ENCODE data around the gene NDUFAF5.
A peak's percentile ranks its signal among the peaks of the same experiment; 100 is the strongest.

NDUFAF5 gene

DNA sequence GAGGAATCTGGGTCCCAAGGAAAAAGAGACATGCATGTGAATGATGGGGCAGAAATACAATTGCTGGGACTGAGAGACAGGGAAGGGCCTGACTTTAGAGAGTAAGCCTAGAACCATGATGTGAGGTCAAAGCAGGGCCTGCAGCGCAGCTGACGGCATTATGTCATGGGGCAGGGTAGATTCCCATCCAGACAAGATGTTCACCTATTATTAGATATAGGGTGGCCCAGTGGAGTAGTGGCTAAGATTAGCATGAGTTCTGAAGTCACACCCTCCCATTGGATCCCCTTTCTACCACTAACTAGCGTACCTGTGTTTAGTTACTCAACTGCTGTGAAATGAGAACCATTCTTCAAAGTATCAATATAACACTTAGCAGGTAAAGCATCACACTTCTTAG is 39.6 kb downstream of the NDUFAF5 start:
- no peak for DNase-seq

DNA sequence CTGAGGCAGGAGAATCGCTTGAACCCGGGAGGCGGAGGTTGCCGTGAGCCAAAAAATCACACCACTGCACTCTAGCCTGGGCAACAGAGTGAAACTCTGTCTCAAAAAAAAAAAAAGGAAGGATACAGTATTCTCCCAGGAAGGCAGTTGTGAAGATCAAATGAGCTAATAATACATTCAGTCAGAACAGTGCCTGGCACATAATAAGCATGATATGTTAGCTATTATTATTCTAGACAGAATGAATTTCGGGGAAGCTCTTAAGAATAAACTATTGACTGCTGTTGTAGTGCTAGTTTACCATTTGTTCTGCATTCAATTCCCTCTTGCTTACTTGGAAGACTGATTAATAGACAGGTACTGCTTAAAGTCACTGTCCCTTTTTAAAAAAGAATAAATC is 40.6 kb downstream of the NDUFAF5 start:
- DNase-seq = no peak

DNA sequence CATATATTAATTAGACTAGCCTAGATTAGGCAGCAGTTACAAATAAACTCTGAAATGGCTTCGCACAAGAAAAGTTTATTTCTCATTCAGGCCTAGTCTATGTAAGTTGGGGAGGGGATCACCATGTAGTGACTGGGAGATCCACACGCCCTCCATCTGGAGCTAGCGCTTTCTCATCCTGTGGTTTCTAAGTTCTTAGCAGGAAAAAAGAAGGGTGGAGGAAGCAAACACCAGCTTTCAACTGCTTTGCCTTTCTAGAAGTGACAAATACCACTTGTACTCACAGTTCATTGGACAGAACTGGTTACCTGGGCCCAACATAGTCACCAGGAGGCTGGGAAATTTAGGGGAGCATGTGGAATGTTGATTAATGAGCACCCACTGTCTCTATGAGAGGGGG is 46.6 kb downstream of the NDUFAF5 start:
- no peak for DNase-seq

DNA sequence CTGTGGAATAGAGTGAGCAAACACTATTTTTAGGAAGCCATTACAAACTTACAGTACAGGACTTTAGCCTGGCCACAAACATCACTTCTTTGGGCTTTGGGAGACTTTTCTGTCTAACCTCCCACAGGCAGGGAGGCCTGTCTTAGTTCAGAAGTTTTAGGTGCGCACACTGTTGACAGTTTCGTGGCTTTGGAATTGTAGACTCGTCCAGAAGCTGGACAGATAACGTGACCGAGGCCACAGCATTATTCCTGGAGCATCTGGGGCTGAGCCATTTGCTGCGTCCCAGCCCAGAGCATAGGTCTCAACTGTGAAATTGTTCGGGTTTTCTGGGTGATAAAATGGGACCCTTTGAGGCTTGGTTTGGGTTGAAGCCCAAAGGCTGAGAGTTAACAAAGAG is 53.8 kb downstream of the NDUFAF5 start:
- no peak for DNase-seq

DNA sequence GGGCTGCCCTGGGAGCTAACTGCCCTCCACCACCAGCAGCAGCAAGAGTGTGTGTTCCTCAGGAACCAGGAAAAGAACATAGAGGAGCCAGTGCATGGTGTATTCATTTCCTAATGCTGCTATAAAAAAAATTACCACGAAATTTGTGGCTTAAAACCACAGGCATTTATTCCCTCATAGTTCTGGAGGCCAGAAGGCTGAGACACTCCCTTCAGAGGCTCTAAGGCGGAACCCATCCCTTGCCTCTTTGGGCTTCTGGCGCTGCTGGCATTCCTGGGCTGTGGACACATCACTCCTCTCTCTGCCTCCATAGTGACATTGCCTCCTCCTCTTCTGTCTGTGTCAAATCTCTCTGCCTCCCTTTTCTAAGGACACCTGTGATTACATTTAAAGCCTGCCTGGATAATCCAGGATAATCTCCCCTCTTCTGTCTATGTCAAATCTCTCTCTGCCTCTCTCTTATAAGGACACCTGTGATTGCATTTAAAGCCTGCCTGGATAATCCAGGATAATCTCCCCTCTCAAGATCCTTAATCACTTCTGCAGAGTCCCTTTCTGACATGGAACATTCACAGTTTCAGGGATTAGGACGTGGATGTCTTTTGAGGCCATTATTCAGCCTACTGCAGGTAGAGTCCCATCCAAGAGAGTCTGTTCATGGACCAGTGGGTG is 54.7 kb downstream of the NDUFAF5 start:
- DNase-seq = no peak

DNA sequence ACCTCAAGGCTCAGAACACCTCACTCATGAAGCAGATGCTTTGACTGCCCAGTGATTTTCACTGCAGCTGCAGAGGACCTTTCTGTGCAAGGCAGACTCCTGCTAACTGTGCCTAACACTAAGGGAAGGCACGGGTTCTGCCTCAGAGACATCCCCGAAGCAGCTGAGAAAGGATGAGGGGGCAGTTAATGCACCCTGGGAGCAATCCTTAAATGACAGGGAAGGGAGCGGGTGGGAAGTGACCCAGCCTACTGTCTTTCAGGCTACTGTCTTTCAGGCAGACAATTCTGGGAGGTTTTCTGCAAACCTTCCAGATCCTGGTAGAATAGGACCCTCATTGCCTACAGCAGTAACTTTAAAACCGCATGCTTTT is 55.3 kb downstream of the NDUFAF5 start:
- DNase-seq = no peak

DNA sequence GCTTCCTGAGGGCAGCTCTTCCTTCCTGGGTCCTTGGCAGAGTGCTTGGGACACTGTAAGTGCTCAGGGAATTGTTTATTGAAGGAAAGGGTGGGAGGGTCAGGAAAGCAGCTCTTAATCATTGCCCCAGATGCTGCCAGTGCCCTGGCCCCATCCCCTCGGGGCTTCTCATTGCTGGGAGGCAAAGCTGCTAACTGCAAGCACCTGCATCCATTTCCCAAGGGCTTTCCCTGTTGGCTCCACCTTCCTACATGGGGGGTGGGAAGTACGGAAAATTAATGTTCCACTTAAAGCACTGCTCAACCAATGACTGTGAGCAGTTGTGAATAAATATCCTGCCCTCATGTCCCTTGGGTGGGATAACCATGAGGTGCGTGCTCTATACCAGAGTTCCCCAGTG is 56.4 kb downstream of the NDUFAF5 start:
- no peak for DNase-seq

DNA sequence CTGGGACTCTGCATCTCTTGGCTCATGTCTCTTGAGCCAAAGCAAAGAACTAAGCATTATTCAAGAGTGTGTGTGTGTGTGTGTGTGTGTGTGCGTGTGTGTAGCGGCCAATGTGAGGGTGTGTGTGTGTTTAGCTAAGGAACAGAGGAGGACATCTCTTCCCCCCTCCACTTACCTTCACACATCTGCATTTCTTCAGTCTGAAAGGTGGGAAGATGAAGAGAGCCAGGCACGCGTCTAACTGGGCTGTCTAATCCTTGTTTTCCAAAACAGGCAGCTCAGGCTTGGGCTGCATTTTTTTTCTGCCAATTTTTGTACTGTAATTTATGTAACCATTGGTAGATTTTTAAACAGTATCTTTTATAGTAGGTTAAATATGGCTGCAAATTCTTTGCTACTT is 59.5 kb downstream of the NDUFAF5 start:
- no peak for DNase-seq

DNA sequence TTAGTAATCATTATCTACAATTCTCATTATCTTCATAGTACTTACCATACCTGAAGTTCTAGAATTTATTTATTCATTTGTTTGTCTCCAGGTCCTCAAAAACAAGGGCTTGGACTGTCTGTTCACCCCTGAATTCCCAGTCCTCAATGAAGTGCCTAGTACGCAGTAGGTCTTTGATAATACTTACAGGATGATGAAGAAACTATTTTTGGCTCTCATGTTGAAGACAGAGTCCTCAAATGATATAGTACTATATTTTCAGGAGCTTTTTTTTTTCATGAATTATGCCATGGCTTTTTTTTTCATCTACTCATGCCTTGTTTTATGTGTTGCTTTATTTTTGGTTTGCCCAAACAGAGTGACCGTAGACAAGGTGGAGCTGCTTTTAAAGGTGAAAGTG is 66.5 kb downstream of the NDUFAF5 start:
- DNase-seq = no peak

DNA sequence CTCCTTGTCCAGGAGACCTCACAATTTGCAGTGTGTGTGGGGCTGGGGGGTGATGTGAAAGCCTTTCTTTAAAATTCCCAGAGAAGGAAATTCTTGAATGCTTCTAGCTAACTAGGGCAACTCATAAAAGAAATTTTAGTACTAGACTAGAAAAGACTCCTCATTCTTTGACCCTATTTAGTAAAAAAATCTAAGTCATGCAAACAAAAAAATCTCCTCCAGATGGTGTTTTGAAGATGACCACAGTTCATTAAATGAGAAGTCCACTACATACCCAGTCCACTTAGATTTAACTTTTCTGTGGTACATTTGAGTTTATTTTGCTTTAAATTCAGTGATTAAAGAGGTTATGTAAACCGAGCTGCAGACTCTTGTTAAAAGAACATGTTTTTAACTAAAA is 67.5 kb downstream of the NDUFAF5 start:
- no peak for DNase-seq

DNA sequence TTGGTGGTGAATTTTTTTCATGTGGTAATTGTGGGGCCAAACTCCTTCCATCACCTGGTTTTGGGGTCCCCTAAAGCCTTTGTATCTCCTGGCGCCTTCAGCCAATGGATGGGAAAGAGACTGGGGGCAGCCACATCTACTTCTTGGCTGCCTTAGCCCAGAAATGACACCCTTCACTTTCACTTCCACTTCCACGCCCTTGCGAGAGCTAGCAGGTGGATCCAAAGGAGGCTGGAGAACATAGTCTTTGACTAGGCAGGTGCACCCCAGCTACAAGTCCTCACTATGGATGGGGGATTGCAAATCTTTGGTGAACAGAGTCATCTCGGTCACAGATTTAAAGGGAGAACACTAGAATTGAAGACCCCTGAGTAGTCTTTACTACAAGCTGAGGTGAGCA is 70.8 kb downstream of the NDUFAF5 start:
- DNase-seq = no peak

DNA sequence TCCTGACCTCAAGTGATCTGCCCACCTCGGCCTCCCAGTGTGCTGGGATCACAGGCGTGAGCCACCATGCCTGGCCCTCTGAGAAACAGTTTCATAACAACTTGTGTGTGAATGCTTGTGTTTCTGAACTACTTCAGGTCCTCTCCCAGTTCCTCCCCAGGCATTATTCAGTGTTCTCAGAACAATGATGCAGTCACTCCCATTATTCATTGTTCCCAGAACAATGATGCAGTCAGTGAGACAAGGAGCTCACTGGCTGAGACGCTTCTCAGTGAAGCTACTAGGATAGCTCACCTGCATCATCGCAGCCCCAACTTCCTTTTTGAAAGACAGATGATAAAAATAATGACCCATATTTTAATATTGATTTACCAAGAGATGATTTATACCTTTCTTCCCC is 71.5 kb downstream of the NDUFAF5 start:
- DNase-seq = peak; percentile 7

DNA sequence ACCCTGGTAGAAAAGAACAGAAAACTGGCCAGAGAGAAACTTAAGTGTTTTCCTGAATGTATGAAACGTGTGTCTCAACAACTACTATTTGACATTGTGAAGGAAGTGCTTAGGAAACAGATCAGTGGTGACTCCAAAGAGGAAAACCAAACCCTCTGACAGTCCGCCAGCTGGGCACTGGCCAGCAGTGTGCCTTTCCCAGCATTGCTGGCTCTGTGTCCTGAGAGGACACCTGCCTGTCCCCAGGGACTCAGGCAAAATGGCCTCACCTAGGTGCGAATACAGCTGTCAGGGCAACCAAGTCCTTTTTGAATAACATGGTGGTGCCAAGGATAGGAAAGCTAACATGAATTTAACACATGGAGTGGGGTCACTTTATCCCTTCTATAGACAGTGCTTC is 72.5 kb downstream of the NDUFAF5 start:
- no peak for DNase-seq

DNA sequence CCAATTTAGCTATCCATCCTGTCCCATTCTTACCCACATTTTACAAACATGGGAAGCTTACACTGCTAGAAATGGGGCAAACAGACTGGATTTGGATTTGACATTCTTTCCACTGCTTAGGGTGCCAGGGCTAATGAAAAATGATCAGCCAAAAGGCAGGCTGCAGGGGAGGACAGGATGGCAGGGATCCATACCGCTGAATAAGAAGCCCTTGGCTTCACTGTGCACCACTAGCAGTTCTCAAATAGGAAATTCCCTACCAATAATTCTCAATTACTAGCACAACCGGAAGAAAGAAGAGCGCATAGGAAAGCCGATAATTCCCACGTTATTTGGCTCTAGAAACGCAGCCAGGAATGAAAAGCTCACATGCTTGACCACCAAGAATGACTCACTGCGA is 73.1 kb downstream of the NDUFAF5 start:
- no peak for DNase-seq

DNA sequence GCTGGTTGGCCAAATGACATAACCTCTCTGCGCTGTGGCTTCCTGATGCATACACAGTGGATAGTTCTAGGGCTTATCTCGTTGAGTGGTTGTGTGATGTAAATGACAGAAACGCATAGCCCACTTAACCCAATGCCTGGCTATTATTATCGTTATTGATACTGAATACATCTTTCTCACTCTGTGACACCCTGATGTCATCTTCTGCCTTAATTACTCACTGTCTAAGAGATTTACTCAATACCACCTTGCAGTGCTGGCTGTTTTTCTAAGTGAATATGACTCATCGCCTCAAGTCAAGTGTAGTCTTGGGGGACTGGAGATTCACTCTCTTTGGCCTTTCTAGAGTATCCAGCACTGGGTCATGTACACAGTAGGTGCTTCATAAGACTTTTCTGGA is 73.6 kb downstream of the NDUFAF5 start:
- DNase-seq = no peak

DNA sequence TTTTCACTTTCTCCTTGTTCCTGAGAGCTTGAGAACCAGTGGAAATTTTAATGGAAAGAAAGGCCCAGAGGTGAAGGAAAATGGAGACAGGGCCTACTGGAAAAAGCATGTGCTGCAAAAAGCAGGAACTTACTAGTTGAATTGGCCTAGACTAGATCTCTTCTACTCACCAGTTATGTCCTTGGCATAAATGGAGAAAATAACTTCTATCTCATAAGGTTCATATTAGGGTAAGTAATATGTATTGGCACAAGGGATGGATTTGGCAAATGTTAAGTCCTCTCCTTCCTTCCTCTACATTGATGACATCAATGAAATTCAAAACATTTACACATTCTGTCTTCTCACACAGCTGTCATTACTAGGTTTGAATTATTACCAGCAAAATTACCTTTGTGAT is 74.0 kb downstream of the NDUFAF5 start:
- no peak for DNase-seq

DNA sequence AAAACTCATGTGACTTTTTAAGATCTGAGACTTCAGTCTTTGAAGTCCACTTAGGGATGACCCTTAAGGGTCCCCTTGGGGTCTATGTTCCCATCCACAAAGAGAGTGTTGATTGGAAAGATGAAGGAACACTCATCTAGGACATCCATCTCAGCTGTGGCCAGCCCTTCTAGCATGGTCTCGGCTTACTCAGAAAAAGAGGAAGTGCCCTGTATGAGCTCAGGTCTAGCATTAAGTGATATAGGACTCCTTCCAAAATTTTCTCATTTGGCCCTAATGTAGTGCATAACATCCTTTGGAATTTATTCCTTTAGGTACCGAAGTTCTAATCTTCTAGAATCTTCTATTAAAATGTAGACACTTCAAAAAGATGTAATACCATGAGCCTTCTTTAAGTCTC is 77.4 kb downstream of the NDUFAF5 start:
- no peak for DNase-seq

DNA sequence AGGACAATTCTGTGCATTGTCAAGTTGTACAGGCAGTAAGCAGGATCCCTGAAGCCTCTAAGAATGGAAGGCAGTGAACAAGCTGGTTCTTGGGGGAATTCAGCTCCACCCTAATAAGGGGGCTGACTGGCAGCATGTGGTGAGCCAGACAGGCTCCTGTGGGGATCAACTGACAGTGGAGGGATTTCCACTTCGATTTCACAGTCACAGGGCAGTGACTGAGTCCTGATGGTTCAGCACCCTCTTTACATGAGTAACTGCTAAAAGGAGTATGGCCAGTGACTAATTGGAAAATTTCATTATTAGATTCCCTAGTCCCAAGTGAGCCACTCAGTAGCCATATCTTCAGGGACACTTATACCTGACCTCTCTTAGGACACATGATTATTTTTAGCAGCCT is 78.4 kb downstream of the NDUFAF5 start:
- no peak for DNase-seq

DNA sequence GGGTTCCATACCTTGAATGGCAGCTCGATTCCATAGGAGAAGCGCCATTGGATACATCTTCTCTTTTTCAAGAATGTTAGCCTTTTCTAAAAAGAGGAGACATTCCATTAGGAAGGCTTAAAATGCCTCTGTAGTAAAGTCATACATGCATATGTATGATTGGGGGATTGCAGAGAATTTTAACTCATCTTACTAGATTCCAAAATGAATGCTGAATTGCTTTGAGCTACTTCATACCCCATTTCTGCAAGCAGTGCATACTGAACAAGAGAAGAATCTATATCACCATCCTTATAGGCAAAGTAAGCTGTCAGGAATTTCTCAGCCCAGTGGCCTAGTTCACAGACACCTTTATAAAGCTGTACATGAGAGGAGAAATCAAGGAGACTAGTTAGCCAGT is 80.3 kb downstream of the NDUFAF5 start:
- no peak for DNase-seq

DNA sequence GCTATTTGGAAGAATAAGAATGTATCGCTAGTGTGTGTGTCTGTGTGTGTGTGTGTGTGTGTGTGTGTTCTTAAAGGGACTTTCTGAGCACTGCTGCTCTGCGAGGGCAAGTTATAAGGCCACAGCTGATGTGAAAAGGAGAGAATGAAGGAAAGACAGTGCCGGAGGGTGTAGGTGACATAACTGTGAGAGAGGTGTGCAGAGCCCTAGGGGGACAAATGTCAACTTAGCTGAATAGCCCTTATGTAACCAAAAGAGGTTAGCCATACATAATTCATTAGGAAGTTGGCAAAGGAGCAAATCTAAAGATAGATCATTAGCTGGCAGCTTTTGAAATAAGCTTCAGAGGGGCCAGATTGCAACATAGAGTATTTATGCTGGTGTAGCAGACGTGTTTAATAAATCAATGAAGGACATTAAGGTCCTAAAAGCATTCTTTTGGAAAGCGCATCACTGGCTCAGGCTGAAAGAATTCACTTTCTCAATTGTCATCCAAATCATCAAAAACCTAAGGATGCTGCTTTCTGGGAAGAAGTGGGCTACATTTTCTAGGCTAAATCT is 81.0 kb downstream of the NDUFAF5 start:
- DNase-seq = peak; percentile 19

DNA sequence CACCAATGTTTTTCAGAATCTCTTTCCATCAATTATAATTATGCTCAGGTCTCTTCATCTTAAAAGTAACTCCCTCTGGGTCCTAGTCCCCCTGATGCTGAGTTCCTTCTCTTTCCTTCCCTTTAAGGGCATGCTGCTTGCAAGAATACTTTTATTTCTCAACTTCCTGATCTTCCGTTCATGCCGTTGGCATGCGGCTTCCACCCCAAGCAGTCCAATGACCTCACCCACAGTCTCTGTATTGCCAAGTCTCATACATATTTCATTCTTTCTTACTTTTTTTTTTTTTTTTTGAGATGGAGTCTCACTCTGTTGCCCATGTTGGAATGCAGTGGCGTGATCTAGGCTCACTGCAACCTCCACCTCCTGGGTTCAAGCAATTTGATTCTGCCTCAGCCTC is 83.5 kb downstream of the NDUFAF5 start:
- no peak for DNase-seq

DNA sequence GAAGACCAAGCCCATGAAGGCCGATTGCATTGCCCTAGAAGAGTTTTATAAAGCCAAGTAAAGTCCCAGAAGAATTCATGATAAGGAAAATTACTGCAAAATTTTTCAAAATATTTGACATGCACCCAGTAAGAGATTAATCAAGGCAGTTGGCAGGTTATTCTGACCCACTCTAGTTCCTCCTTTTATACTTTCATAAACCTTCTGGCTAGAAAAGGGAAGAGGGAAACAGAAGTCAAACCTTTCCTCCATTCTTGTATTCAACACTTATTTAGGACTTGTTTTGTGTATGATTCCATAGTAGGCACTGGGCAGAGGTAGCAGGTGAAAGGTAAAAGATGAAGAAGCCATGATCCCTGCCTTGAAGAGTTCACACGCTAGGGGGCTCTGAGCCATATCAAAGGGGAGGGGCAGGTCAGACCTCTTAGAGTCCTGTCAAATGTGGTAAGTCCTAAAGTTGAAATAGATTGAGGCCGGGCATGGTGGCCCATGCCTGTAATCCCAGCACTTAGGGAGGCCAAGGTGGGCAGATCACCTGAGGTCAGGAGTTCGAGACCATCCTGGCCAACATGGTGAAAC is 85.4 kb downstream of the NDUFAF5 start:
- DNase-seq = no peak
